ENCODE results near the gene CAPG. TPM values are rescaled to one million over a fixed set of nuclear protein-coding genes. Genes with fewer than 3 reads are reported as not detected.

Gene CAPG
- polyA plus RNA-seq, 1 donor from 2014 or later, result not detected

- H3K4me2 ChIP-seq (ENCODE audit: low read length), result no peak overlapping the region
- H3K9me3 ChIP-seq (ENCODE audit: low read length), result no peaks in the 10 kb centered on the region
- H3K9ac ChIP-seq (ENCODE audit: low read length), result no peak overlapping the region
- H3K27me3 ChIP-seq (ENCODE audit: insufficient read depth, low read depth, low read length), result no peaks in the 10 kb centered on the region
- no peak overlapping the region for H3K27ac ChIP-seq (ENCODE audit: low read length)
- no peaks in the 10 kb centered on the region for H4K20me1 ChIP-seq (ENCODE audit: insufficient read depth)
- no peak overlapping the region for H2AFZ ChIP-seq (ENCODE audit: low read depth, low read length)
- H3K79me2 ChIP-seq (replicated peaks; ENCODE audit: insufficient read depth, low read length), result no peaks in the 10 kb centered on the region
- H3K36me3 ChIP-seq (ENCODE audit: insufficient read depth, low read length), result no peaks in the 10 kb centered on the region
- H3K4me3 ChIP-seq (ENCODE audit: low read length), result no peak overlapping the region
- H3F3A ChIP-seq (ENCODE audit: insufficient read depth, low read length, poor library complexity, severe bottlenecking), result no peaks in the 10 kb centered on the region
- no peak for TF ChIP-seq CTCF (IDR thresholded peaks at IDR 0.05; ENCODE audit: poor library complexity, severe bottlenecking)
- no peak for TF ChIP-seq REST (IDR thresholded peaks at IDR 0.05; ENCODE audit: borderline replicate concordance)
- TF ChIP-seq TAF1 (IDR thresholded peaks at IDR 0.05; ENCODE audit: low read depth), result no peak
- TF ChIP-seq EZH2 (IDR thresholded peaks at IDR 0.05; ENCODE audit: borderline replicate concordance, insufficient read depth, low read length, poor library complexity, severe bottlenecking), result no peak
- no peak for TF ChIP-seq MXI1 (conservative IDR thresholded peaks at IDR 0.05; ENCODE audit: poor library complexity, severe bottlenecking)
- TF ChIP-seq RAD21 (conservative IDR thresholded peaks at IDR 0.05), result no peak
- no peak for TF ChIP-seq POLR2AphosphoS5 (IDR thresholded peaks at IDR 0.05)
- TF ChIP-seq SMC3 (conservative IDR thresholded peaks at IDR 0.05; ENCODE audit: poor library complexity), result no peak
- no peak for TF ChIP-seq EP300 (conservative IDR thresholded peaks at IDR 0.05; ENCODE audit: poor library complexity, severe bottlenecking)
- no peaks in the 10 kb centered on the region for H3K9me2 ChIP-seq (ENCODE audit: insufficient read depth, low read length)
Measured at GRCh38 chr2:85387754-85388153, 22.4 kb downstream of the CAPG start.

- Histone ChIP-seq H3K9ac (ENCODE audit: low read length) (no peak overlapping the region), H3K36me3 (ENCODE audit: insufficient read depth, low read length) (no peaks in the 10 kb centered on the region), H3K4me2 (ENCODE audit: low read length) (no peak overlapping the region), H3K4me3 (ENCODE audit: low read length) (no peak overlapping the region), H3K9me3 (ENCODE audit: low read length) (no peaks in the 10 kb centered on the region), H2AFZ (ENCODE audit: low read depth, low read length) (no peak overlapping the region), H3K79me2 (replicated peaks; ENCODE audit: insufficient read depth, low read length) (no peaks in the 10 kb centered on the region), H3K9me2 (ENCODE audit: insufficient read depth, low read length) (no peaks in the 10 kb centered on the region), H4K20me1 (ENCODE audit: insufficient read depth) (no peaks in the 10 kb centered on the region), H3K27ac (ENCODE audit: low read length) (no peak overlapping the region), H3K27me3 (ENCODE audit: insufficient read depth, low read depth, low read length) (no peaks in the 10 kb centered on the region), H3F3A (ENCODE audit: insufficient read depth, low read length, poor library complexity, severe bottlenecking) (no peaks in the 10 kb centered on the region)
- TF ChIP-seq EZH2 (IDR thresholded peaks at IDR 0.05; ENCODE audit: borderline replicate concordance, insufficient read depth, low read length, poor library complexity, severe bottlenecking) (no peak), RAD21 (conservative IDR thresholded peaks at IDR 0.05) (no peak), REST (IDR thresholded peaks at IDR 0.05; ENCODE audit: borderline replicate concordance) (no peak), POLR2AphosphoS5 (IDR thresholded peaks at IDR 0.05) (no peak), MXI1 (conservative IDR thresholded peaks at IDR 0.05; ENCODE audit: poor library complexity, severe bottlenecking) (no peak)
Measured at GRCh38 chr2:85385746-85386145, 24.4 kb downstream of the CAPG start.
